HCT116 (cell line): ENCODE data around the gene CCDC142. TPM values are rescaled to one million over a fixed set of nuclear protein-coding genes. Genes with fewer than 3 reads are reported as not detected.
"Not testable (repeated sequence)": the region's sequence is repeated elsewhere in the genome, so short reads cannot be mapped to it uniquely, and the experiment has no call there.

Experiments
- ATAC-seq: fragments of 200-7000 bp; cut with Tn5 transposase; 2 replicates; pipeline ENCODE4 v1.9.1; 2020; ENCODE audit warnings: mild to moderate bottlenecking, moderate library complexity
- BruUV-seq: library from RNA; stranded (reverse); fragments of 400-500 nt; replicated peaks from 2 replicates; lab custom pipeline; 2021; lab: Mats Ljungman, UMichigan
- CTCF ChIA-PET: fragments of 300-600 bp; sonication (Branson Sonifier 250); formaldehyde crosslinking; loops from one replicate; lab custom pipeline; 2021; ENCODE audit warnings: antibody characterized with exemption; lab: Charles Lee
- POLR2A ChIA-PET: fragments of 300-600, 350-600 bp; sonication (Branson Sonifier 250); formaldehyde crosslinking; loops from one replicate; lab custom pipeline; 2021; ENCODE audit warnings: antibody characterized with exemption; lab: Charles Lee
- RAD21 ChIA-PET, 2 experiments: fragments of 300-600 bp; sonication (Branson Sonifier 250); formaldehyde crosslinking; loops; one replicate each; lab custom pipeline; 2023; ENCODE audit warnings: low total read pairs in 2 of 2; ENCODE audit not compliant: uncharacterized antibody in 2 of 2, unreplicated experiment in 2 of 2, low non-redundant PET in 1 of 2; lab: Charles Lee
- DNase-seq: peaks from one replicate; pipeline ENCODE4 v3.0.0-alpha.2; 2010; ENCODE audit warnings: low read depth, low spot score
- H2AFZ ChIP-seq: fragments of 200-600 bp; shearing (Covaris generic), sonication (generic); 2 replicates; pipeline ENCODE4 v1.6.1; 2017; ENCODE audit warnings: low read depth, mixed run types, mixed read lengths, antibody characterized with exemption, low read length; ENCODE audit not compliant: poor library complexity, severe bottlenecking
- H3K27ac ChIP-seq: 2 replicates; pipeline ENCODE4 v1.5.1; 2012; ENCODE audit warnings: low read depth, low read length
- H3K27me3 ChIP-seq: fragments of 200-600 bp; sonication (generic); 2 replicates; pipeline ENCODE4 v1.6.1; 2016; ENCODE audit warnings: mixed run types, low read length, mixed read lengths; ENCODE audit not compliant: insufficient read depth
- H3K36me3 ChIP-seq, 2 experiments: fragments of 200-500 bp in 1 of 2; fragments of 200-600 bp in 1 of 2; sonication (Bioruptor generic) in 1 of 2; sonication (generic) in 1 of 2; 2 replicates each; pipeline versions ENCODE4 v1.5.1 to v1.6.1; 2014 to 2016; ENCODE audit warnings: low read length in 2 of 2, inconsistent platforms in 1 of 2, mixed read lengths in 1 of 2, mixed run types in 1 of 2; ENCODE audit not compliant: insufficient read depth in 2 of 2, control insufficient read depth in 1 of 2
- H3K4me1 ChIP-seq, 2 experiments: fragments of 200-600 bp in 1 of 2; sonication (generic) in 1 of 2; 2 replicates each; pipeline versions ENCODE4 v1.5.1 to v1.6.1; 2012 to 2017; ENCODE audit warnings: low read length in 2 of 2, inconsistent platforms in 1 of 2, mild to moderate bottlenecking in 1 of 2, mixed read lengths in 1 of 2, mixed run types in 1 of 2, moderate library complexity in 1 of 2; ENCODE audit not compliant: insufficient read depth in 2 of 2, control insufficient read depth in 1 of 2
- H3K4me2 ChIP-seq: fragments of 200-600 bp; sonication (generic); 2 replicates; pipeline ENCODE4 v1.6.1; 2017; ENCODE audit warnings: mixed run types, low read length, mixed read lengths
- H3K4me3 ChIP-seq, 2 experiments: fragments of 200-600 bp in 1 of 2; sonication (generic) in 1 of 2; replicated peaks in 1 of 2; 2 replicates each; pipeline ENCODE4 v1.5.1; 2011 to 2016; ENCODE audit warnings: low read length in 2 of 2, control low read depth in 1 of 2, low read depth in 1 of 2, mild to moderate bottlenecking in 1 of 2, mixed read lengths in 1 of 2, mixed run types in 1 of 2
- H3K79me2 ChIP-seq: fragments of 200-600 bp; sonication (generic); 2 replicates; pipeline ENCODE4 v1.6.1; 2017; ENCODE audit warnings: mild to moderate bottlenecking, mixed run types, low read length, moderate library complexity, mixed read lengths; ENCODE audit not compliant: insufficient read depth
- H3K9ac ChIP-seq: fragments of 200-600 bp; sonication (generic); 2 replicates; pipeline ENCODE4 v1.6.1; 2016; ENCODE audit warnings: low read length, mixed read lengths
- H3K9me2 ChIP-seq: fragments of 200-600 bp; sonication (generic), shearing (Covaris generic); 2 replicates; pipeline ENCODE4 v1.6.1; 2017; ENCODE audit warnings: mixed run types, mild to moderate bottlenecking, moderate library complexity; ENCODE audit not compliant: insufficient read depth
- H3K9me3 ChIP-seq, 2 experiments: fragments of 200-500 bp in 1 of 2; fragments of 200-600 bp in 1 of 2; sonication (Bioruptor generic) in 1 of 2; sonication (generic) in 1 of 2; 2 replicates each; pipeline ENCODE4 v1.6.1; 2014 to 2017; ENCODE audit warnings: low read length in 2 of 2, mixed read lengths in 2 of 2, inconsistent platforms in 1 of 2, low read depth in 1 of 2, mild to moderate bottlenecking in 1 of 2, mixed run types in 1 of 2, moderate library complexity in 1 of 2; ENCODE audit not compliant: control insufficient read depth in 1 of 2, insufficient read depth in 1 of 2
- H4K20me1 ChIP-seq: fragments of 200-600 bp; sonication (generic), shearing (Covaris generic); 2 replicates; pipeline ENCODE4 v1.6.1; 2017; ENCODE audit warnings: mixed run types, mild to moderate bottlenecking, moderate library complexity; ENCODE audit not compliant: insufficient read depth
- POLR2A ChIP-seq: IDR thresholded peaks from 2 replicates; pipeline ENCODE4 v1.7.0; 2011; ENCODE audit warnings: borderline replicate concordance; ENCODE audit not compliant: insufficient read depth, insufficient read length; ENCODE audit errors: extremely low read depth
- intact Hi-C: fragments of 100-400 bp; cut with micrococcal nuclease; formaldehyde crosslinking; loops from 2 replicates; pipeline ENCODE4 v1.10.0; 2022
- total RNA-seq: library from RNA; stranded (reverse); gene quantifications from one replicate; pipeline ENCODE4 v1.2.1, GENCODE V29; 2021; ENCODE audit not compliant: unreplicated experiment

The CCDC142 gene
- total RNA-seq, 1 experiment from 2014 or later, result 15.0 TPM

DNA sequence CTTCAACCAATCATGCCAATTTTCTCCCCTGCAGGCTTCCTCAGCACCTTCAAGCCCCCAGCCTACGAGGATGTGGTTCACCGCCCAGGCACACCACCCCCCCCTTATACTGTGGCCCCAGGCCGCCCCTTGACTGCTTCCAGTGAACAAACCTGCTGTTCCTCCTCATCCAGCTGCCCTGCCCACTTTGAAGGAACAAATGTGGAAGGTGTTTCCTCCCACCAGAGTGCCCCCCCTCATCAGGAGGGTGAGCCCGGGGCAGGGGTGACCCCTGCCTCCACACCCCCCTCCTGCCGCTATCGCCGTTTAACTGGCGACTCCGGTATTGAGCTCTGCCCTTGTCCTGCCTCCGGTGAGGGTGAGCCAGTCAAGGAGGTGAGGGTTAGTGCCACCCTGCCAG, 22.6 kb downstream of the CCDC142 start:
- H2AFZ ChIP-seq, intact Hi-C loops, H4K20me1 ChIP-seq, H3K4me3 ChIP-seq, H3K9ac ChIP-seq, H3K9me3 ChIP-seq, H3K27ac ChIP-seq, CTCF ChIA-PET, H3K27me3 ChIP-seq, ATAC-seq, DNase-seq, RAD21 ChIA-PET, BruUV-seq, H3K4me2 ChIP-seq, H3K9me2 ChIP-seq: not testable (repeated sequence)
- peaks cover 12 to 41% of the 10 kb centered on the region in 2 experiments for H3K4me1 ChIP-seq
- peaks cover 29% of the 10 kb centered on the region for H3K79me2 ChIP-seq
- POLR2A ChIA-PET, result interaction anchor here (1.6 kb wide), 1 partner anchor 20 kb away, joined by 4 read pairs; no protein-coding TSS in a partner anchor
- peak; percentile 34 for TF ChIP-seq POLR2A
- H3K36me3 ChIP-seq, result peaks cover 6 to 19% of the 10 kb centered on the region in 2 experiments; a peak in 2 of 4 replicates

- DNase-seq, H3K9me3 ChIP-seq, ATAC-seq, H3K27ac ChIP-seq, H2AFZ ChIP-seq, H3K9me2 ChIP-seq, H3K27me3 ChIP-seq, H4K20me1 ChIP-seq, CTCF ChIA-PET, RAD21 ChIA-PET, BruUV-seq: not testable (repeated sequence)
- Histone ChIP-seq H3K4me1 (peaks cover 12 to 42% of the 10 kb centered on the region in 2 experiments), H3K79me2 (peaks cover 24% of the 10 kb centered on the region), H3K4me2 (peak overlapping the region; percentile 98), H3K4me3 (peak overlapping the region; percentile 70 to 98), H3K36me3 (peaks cover 6 to 19% of the 10 kb centered on the region in 2 experiments; a peak in 2 of 4 replicates), H3K9ac (0 out of 2 replicates have a peak overlapping the region, but pooled peaks have one; percentile 82)
- peak; percentile 9 for TF ChIP-seq POLR2A
- POLR2A ChIA-PET, result interaction anchor here (1.6 to 2.0 kb wide), 3 partner anchors 9 to 19 kb away, joined by 4 to 21 read pairs (median 8); partner anchors contain the start of gene MRPL53
- intact Hi-C loops, result loop anchor here (10.0 kb wide), 1 partner anchor 1225 kb away; the partner anchor contains the start of genes CCT7 and PRADC1
These were observed 23.2 kb downstream of the CCDC142 start for GRCh38 chr2:74459503-74460118.
